Breast epithelium (tissue), 4 donors: Measurements from ENCODE around the gene ZNF184. TPM values are rescaled to one million over a fixed set of nuclear protein-coding genes. Genes with fewer than 3 reads are reported as not detected.

Experiments
- DNase-seq, 2 donors: peaks; one replicate each; pipeline ENCODE4 v3.0.0-alpha.2; 2019; ENCODE audit warnings: low spot score in 2 of 2
- H3K27ac ChIP-seq, 2 donors: fragments of 200-600 bp; sonication (generic) in 1 of 2; one replicate each; pipeline ENCODE4 v1.5.1; 2016 to 2019; ENCODE audit warnings: mild to moderate bottlenecking in 1 of 2
- H3K27me3 ChIP-seq, 2 donors: fragments of 200-600 bp; sonication (generic) in 1 of 2; one replicate each; pipeline versions ENCODE4 v1.5.1 to v1.6.0; 2017 to 2019; ENCODE audit warnings: control low read depth in 1 of 2, mild to moderate bottlenecking in 1 of 2
- H3K36me3 ChIP-seq: fragments of 200-600 bp; one replicate; pipeline ENCODE4 v1.5.1; 2019
- H3K4me1 ChIP-seq, 2 donors: fragments of 200-600 bp; sonication (generic); one replicate each; pipeline ENCODE4 v1.5.1; 2016 to 2019; ENCODE audit warnings: control low read depth in 1 of 2
- H3K4me3 ChIP-seq, 3 donors: fragments of 200-600 bp; sonication (generic); 1 replicate in 2 of 3; 2 replicates in 1 of 3; pipeline ENCODE4 v1.5.1; 2016 to 2019; ENCODE audit warnings: mild to moderate bottlenecking in 3 of 3, moderate library complexity in 2 of 3
- H3K9me3 ChIP-seq, 2 donors: fragments of 200-600 bp; sonication (generic) in 1 of 2; one replicate each; pipeline ENCODE4 v1.5.1; 2016 to 2019; ENCODE audit warnings: control low read depth in 1 of 2
- POLR2A ChIP-seq: fragments of 450-650 bp; IDR thresholded peaks from one replicate; pipeline ENCODE4 v1.6.1; 2016; ENCODE audit warnings: antibody characterized with exemption, mild to moderate bottlenecking, moderate library complexity
- POLR2AphosphoS5 ChIP-seq, 3 donors: sonication (generic); formaldehyde crosslinking; IDR thresholded peaks; one replicate each; pipeline ENCODE4 v1.6.1; 2017; ENCODE audit warnings: antibody characterized with exemption in 3 of 3
- intact Hi-C: fragments of 100-400 bp; cut with DNase I; formaldehyde crosslinking; loops from one replicate; pipeline ENCODE4 v1.15.1; 2023; ENCODE audit warnings: low total_unique reads
- total RNA-seq, 3 donors: library from RNA; depleted of rRNA; stranded (reverse); fragments of >200 nt; gene quantifications; one replicate each; pipeline ENCODE4 v1.1.0, GENCODE V29; 2016
- TF ChIP-seq, protein P1 (sequence below), 3 donors: fragments of 450-650 bp; IDR thresholded peaks; one replicate each; pipeline ENCODE4 v1.5.1; 2016 to 2017; ENCODE audit warnings: antibody characterized with exemption in 3 of 3, mild to moderate bottlenecking in 3 of 3, moderate library complexity in 3 of 3

The ZNF184 gene
- total RNA-seq, 3 donors from 2014 or later, result 3.8 to 13.3 (median 9.2) TPM

DNA sequence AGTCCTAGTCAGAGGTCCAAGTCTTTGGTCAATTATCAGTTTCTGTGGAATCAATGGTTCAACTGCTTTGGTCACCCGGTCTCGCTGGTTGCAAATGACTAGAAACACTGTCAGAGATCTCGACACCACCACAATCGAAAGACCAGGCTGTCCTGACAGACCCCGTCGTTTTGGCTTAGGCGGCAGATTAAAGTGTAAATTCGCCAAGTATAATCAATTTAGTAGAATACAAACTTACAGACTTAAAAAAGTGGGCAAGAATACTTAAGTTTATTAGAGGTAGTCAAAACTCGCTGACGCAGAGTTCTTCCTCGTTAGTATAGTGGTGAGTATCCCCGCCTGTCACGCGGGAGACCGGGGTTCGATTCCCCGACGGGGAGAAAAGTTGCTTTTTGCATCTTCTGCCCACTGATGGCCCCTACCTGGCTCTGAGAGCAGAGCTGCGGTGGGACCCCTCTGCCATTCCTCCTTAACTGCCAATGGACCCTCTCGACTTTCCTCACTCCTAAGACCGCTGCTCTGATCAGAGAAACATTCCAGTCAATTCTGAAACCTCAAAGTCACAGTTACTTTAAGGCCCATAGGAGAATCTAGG, 30.6 kb upstream of the ZNF184 start:
- no peak for DNase-seq
- H3K27me3 ChIP-seq, result peaks cover 0 to 13% of the 10 kb centered on the region in 2 donors
- peak overlapping the region in 1 of 2 donors; percentile 10 for H3K27ac ChIP-seq
- intact Hi-C loops, result no loop called here
- no peak for TF ChIP-seq POLR2A
- no peaks in the 10 kb centered on the region for H3K36me3 ChIP-seq
- no peaks in the 10 kb centered on the region for H3K9me3 ChIP-seq
- H3K4me1 ChIP-seq, result no peaks in the 10 kb centered on the region
- peak overlapping the region; percentile 43 to 64 (median 46) for H3K4me3 ChIP-seq

GRCh38 chr6:27502508-27503435, 29.9 kb upstream of the ZNF184 start:
- intact Hi-C loops, result no loop called here
- Histone ChIP-seq H3K27ac (peak overlapping the region in 1 of 2 donors; percentile 10), H3K9me3 (no peaks in the 10 kb centered on the region), H3K36me3 (no peaks in the 10 kb centered on the region), H3K4me1 (no peaks in the 10 kb centered on the region), H3K4me3 (peak overlapping the region; percentile 43 to 64 (median 46)), H3K27me3 (peaks cover 0 to 19% of the 10 kb centered on the region in 2 donors)
- no peak for DNase-seq
- no peak for TF ChIP-seq POLR2AphosphoS5 (IDR thresholded peaks at IDR 0.05)
- TF ChIP-seq, protein P1, sequence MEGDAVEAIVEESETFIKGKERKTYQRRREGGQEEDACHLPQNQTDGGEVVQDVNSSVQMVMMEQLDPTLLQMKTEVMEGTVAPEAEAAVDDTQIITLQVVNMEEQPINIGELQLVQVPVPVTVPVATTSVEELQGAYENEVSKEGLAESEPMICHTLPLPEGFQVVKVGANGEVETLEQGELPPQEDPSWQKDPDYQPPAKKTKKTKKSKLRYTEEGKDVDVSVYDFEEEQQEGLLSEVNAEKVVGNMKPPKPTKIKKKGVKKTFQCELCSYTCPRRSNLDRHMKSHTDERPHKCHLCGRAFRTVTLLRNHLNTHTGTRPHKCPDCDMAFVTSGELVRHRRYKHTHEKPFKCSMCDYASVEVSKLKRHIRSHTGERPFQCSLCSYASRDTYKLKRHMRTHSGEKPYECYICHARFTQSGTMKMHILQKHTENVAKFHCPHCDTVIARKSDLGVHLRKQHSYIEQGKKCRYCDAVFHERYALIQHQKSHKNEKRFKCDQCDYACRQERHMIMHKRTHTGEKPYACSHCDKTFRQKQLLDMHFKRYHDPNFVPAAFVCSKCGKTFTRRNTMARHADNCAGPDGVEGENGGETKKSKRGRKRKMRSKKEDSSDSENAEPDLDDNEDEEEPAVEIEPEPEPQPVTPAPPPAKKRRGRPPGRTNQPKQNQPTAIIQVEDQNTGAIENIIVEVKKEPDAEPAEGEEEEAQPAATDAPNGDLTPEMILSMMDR (IDR thresholded peaks at IDR 0.05), result no peak
- no peak for TF ChIP-seq POLR2A

DNA sequence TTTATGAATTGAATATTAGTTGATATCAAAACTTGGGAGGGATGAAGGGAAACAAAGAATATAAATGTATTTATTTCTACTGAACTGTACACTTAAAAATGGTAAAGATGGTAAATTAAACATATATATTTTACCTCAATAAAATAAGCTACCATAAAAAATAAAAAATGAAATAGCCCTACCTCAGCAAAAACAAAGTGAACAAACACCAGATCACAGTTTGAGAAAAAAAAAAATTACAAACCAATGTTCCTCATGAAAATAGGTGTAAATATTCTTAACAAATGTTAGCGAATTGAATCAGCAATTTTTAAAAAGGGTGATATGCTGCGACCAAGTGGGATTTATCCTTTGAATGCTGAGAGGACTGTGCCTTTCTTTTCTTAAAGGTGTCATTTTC, 28.3 kb upstream of the ZNF184 start:
- H3K36me3 ChIP-seq, result no peaks in the 10 kb centered on the region
- TF ChIP-seq POLR2AphosphoS5 (IDR thresholded peaks at IDR 0.05) (no peak), POLR2A (no peak)
- TF ChIP-seq, protein P1 (IDR thresholded peaks at IDR 0.05), result no peak
- H3K27ac ChIP-seq, result no peak overlapping the region
- no peaks in the 10 kb centered on the region for H3K9me3 ChIP-seq
- no peak for DNase-seq
- intact Hi-C loops, result no loop called here
- no peaks in the 10 kb centered on the region for H3K4me1 ChIP-seq
- peaks cover 0 to 20% of the 10 kb centered on the region in 2 donors for H3K27me3 ChIP-seq
- no peak overlapping the region for H3K4me3 ChIP-seq

DNA sequence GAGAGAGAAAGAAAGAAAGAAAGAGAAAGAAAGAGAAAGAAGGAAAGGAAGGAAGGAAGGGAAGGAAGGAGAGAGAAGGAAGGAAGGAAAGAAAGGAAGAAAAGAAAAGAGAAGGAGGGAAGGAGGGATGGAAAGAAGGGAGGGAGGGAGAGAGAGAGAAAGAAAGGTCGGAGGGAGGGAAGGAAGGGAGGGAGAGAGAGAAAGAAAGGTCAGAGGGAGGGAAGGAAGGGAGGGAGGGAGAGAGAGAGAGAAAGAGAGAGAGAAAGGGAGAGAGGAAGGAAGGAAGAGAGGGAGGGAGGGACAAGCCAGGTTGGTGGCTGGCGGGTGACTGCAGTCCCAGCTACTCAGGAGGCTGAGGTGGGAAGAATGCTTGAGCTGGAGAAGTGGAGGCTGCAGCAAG, 27.3 kb upstream of the ZNF184 start:
- Histone ChIP-seq H3K27me3 (peaks cover 0 to 31% of the 10 kb centered on the region in 2 donors), H3K9me3 (no peaks in the 10 kb centered on the region), H3K36me3 (no peaks in the 10 kb centered on the region), H3K4me3 (no peak overlapping the region), H3K27ac (no peak overlapping the region), H3K4me1 (no peaks in the 10 kb centered on the region)
- intact Hi-C loops, result no loop called here
- TF ChIP-seq POLR2AphosphoS5 (IDR thresholded peaks at IDR 0.05), result no peak
- TF ChIP-seq, protein P1 (IDR thresholded peaks at IDR 0.05), result no peak
- no peak for TF ChIP-seq POLR2A
- DNase-seq, result no peak

DNA sequence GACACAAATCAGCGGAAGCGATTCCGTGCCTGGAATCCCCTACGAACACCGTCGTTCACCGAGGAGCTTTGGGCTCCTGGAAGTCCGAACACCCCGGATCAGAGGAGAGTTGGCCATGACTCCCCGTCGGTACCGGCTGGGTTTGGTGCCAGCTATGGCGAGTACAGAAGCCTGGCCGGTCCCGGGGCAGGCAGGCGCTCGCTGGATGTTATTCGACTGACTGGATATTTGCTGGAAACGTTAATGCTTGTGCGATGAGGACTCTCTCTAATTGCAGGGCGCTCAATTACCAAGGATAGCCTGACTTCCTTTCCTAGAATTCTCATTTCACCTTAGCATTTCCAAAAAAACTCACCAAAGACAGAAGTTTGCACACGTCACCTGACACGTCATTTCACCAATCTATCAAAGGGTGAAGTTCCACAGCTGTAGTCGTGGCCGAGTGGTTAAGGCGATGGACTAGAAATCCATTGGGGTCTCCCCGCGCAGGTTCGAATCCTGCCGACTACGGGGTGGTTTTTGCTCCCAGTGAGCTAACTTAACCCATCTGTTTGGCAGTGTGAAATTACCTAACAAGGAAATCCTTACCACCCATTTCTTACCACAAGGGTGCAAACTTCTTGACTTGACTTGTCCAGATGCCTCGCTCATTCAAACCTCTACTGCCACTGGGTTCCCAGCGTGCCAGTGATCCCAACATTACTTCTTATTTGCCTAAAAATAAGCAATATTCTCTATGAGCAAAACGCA, 22.7 kb upstream of the ZNF184 start:
- no peak for TF ChIP-seq POLR2AphosphoS5 (IDR thresholded peaks at IDR 0.05)
- TF ChIP-seq, protein P1 (IDR thresholded peaks at IDR 0.05), result no peak
- no peak for TF ChIP-seq POLR2A
- intact Hi-C loops, result no loop called here
- no peak overlapping the region for H3K27ac ChIP-seq

More for the DNA sequence above, 22.7 kb upstream of the ZNF184 start:
- no peaks in the 10 kb centered on the region for H3K9me3 ChIP-seq
- H3K4me3 ChIP-seq, result peak overlapping the region; percentile 34 to 60 (median 36)
- DNase-seq, result no peak
- no peaks in the 10 kb centered on the region for H3K36me3 ChIP-seq
- no peaks in the 10 kb centered on the region for H3K4me1 ChIP-seq
- H3K27me3 ChIP-seq, result peaks cover 0 to 40% of the 10 kb centered on the region in 2 donors
